HepG2 (cell line): Measurements from ENCODE around the gene ZNHIT1. TPM values are rescaled to one million over a fixed set of nuclear protein-coding genes. Genes with fewer than 3 reads are reported as not detected.

Source experiments
- CAMTA2 ChIP-seq: sonication (generic); formaldehyde crosslinking; IDR thresholded peaks from 2 replicates; pipeline ENCODE4 v1.4.0; 2020; ENCODE audit warnings: mild to moderate bottlenecking, missing genetic modification reagents, borderline replicate concordance
- E2F1 ChIP-seq: sonication (generic); formaldehyde crosslinking; IDR thresholded peaks from 2 replicates; pipeline ENCODE4 v1.5.0; 2020; ENCODE audit warnings: missing genetic modification reagents
- FOXP4 ChIP-seq: sonication (generic); formaldehyde crosslinking; IDR thresholded peaks from 2 replicates; pipeline ENCODE4 v1.4.0; 2020; ENCODE audit warnings: missing genetic modification reagents
- GATA4 ChIP-seq: sonication (generic); IDR thresholded peaks from 2 replicates; pipeline ENCODE4 v1.6.1; 2016; ENCODE audit warnings: antibody characterized with exemption, low read depth, borderline replicate concordance
- GFI1 ChIP-seq: sonication (generic); formaldehyde crosslinking; IDR thresholded peaks from 2 replicates; pipeline ENCODE4 v1.5.0; 2020; ENCODE audit warnings: missing genetic modification reagents, mild to moderate bottlenecking, borderline replicate concordance
- HDAC1 ChIP-seq: sonication (generic); formaldehyde crosslinking; IDR thresholded peaks from 2 replicates; pipeline ENCODE4 v1.5.1; 2020; ENCODE audit warnings: mild to moderate bottlenecking, missing genetic modification reagents
- MXD3 ChIP-seq: IDR thresholded peaks from 2 replicates; pipeline ENCODE4 v1.6.1; 2016; ENCODE audit warnings: mild to moderate bottlenecking, missing biosample characterization, missing genetic modification reagents
- NFKB2 ChIP-seq: sonication (generic); formaldehyde crosslinking; IDR thresholded peaks from 2 replicates; pipeline ENCODE4 v1.4.0; 2020; ENCODE audit warnings: missing genetic modification reagents, borderline replicate concordance
- RBM39 ChIP-seq: fragments of 200-400 bp; formaldehyde crosslinking; IDR thresholded peaks from one replicate; pipeline ENCODE4 v1.6.1; 2018; ENCODE audit warnings: antibody characterized with exemption, mild to moderate bottlenecking, low read depth, low read length; ENCODE audit not compliant: poor library complexity, severe bottlenecking
- SKI ChIP-seq: fragments of 450-650 bp; IDR thresholded peaks from one replicate; pipeline ENCODE4 v1.6.1; 2018; ENCODE audit warnings: mild to moderate bottlenecking; ENCODE audit not compliant: partially characterized antibody
- SNAI1 ChIP-seq: sonication (generic); formaldehyde crosslinking; IDR thresholded peaks from 2 replicates; pipeline ENCODE4 v1.5.0; 2020; ENCODE audit warnings: mild to moderate bottlenecking, missing genetic modification reagents, borderline replicate concordance
- SOX6 ChIP-seq, 2 experiments: fragments of 450-650 bp in 1 of 2; sonication (generic) in 1 of 2; formaldehyde crosslinking in 1 of 2; IDR thresholded peaks; 2 replicates each; pipeline versions ENCODE4 v1.4.0 to v1.6.1; 2017 to 2020; ENCODE audit warnings: antibody characterized with exemption in 1 of 2, mild to moderate bottlenecking in 1 of 2, missing genetic modification reagents in 1 of 2
- STAG1 ChIP-seq: sonication (generic); formaldehyde crosslinking; IDR thresholded peaks from 2 replicates; pipeline ENCODE4 v1.4.0; 2020; ENCODE audit warnings: missing genetic modification reagents
- TFDP1 ChIP-seq: IDR thresholded peaks from 2 replicates; pipeline ENCODE4 v1.6.1; 2016; ENCODE audit warnings: missing compliant biosample characterization, missing genetic modification reagents, borderline replicate concordance
- THAP9 ChIP-seq: sonication (generic); formaldehyde crosslinking; IDR thresholded peaks from 2 replicates; pipeline ENCODE4; 2020; ENCODE audit warnings: missing genetic modification reagents, mild to moderate bottlenecking, borderline replicate concordance
- ZNF329 ChIP-seq: sonication (generic); formaldehyde crosslinking; IDR thresholded peaks from 2 replicates; pipeline ENCODE4 v1.9.0; 2021; ENCODE audit warnings: low read depth, mild to moderate bottlenecking, missing genetic modification reagents
- ZNF660 ChIP-seq: sonication (generic); formaldehyde crosslinking; IDR thresholded peaks from 2 replicates; pipeline ENCODE4 v1.5.1; 2020; ENCODE audit warnings: mild to moderate bottlenecking, low read depth, missing genetic modification reagents, borderline replicate concordance
- ZNF780A ChIP-seq: sonication (generic); formaldehyde crosslinking; IDR thresholded peaks from 2 replicates; pipeline ENCODE4 v1.8.0; 2022; ENCODE audit warnings: mild to moderate bottlenecking, missing genetic modification reagents, moderate library complexity
- ZSCAN25 ChIP-seq: sonication (generic); formaldehyde crosslinking; IDR thresholded peaks from 2 replicates; pipeline ENCODE4 v1.8.0; 2022; ENCODE audit warnings: mild to moderate bottlenecking, missing genetic modification reagents
- polyA plus RNA-seq, 8 experiments: library from polyadenylated mRNA; depleted of rRNA in 3 of 8; stranded (reverse) in 7 of 8; unstranded in 1 of 8; fragments of >200 nt; fragmentation: Illumina TruSeq in 4 of 8; extraction: Trizol in 4 of 8; gene quantifications; 2 replicates each; pipeline versions ENCODE4 v1.2.1 to v1.2.3, GENCODE V29; 2011 to 2016; ENCODE audit warnings: low read depth in 4 of 8, missing spikeins in 1 of 8, mixed read lengths in 1 of 8; ENCODE audit not compliant: insufficient read depth in 1 of 8
- total RNA-seq, 5 experiments: library from RNA; depleted of rRNA; stranded (reverse); fragments of >200 nt; fragmentation: Illumina TruSeq; extraction: Trizol; gene quantifications; 2 replicates each; pipeline ENCODE4 v1.2.3, GENCODE V29; 2016; ENCODE audit warnings: low read depth in 1 of 5

Gene ZNHIT1
- total and polyA plus RNA-seq, 2 of the 13 experiments (the other 11 are each of a cell fraction or from before 2014, with no cell fraction given), result 32.5 to 64.5 TPM

- TF ChIP-seq MXD3 (CRISPR knock-in tag), result 0 out of 2 replicates have a peak, but pooled peaks have one; percentile 6
- TF ChIP-seq FOXP4 (CRISPR knock-in tag), result no peak
- peak; percentile 57; the same call in 1 of the 2 replicates for TF ChIP-seq TFDP1 (CRISPR knock-in tag)
- TF ChIP-seq GATA4, result peak; percentile 46; the same call in 1 of the 2 replicates
- peak; percentile 69; the same call in 1 of the 2 replicates for TF ChIP-seq GFI1 (CRISPR knock-in tag)
- TF ChIP-seq THAP9 (CRISPR knock-in tag), result peak; percentile 8; the same call in 1 of the 2 replicates
- 0 out of 2 replicates have a peak, but pooled peaks have one; percentile 91 for TF ChIP-seq NFKB2 (CRISPR knock-in tag)
- TF ChIP-seq ZSCAN25 (CRISPR knock-in tag), result 0 out of 2 replicates have a peak, but pooled peaks have one; percentile 24
- peak; percentile 56; the same call in 1 of the 2 replicates for TF ChIP-seq HDAC1 (CRISPR knock-in tag)
- TF ChIP-seq CAMTA2, result peak; percentile 81; the same call in 1 of the 2 replicates
- 0 out of 2 replicates have a peak, but pooled peaks have one; percentile 59 for TF ChIP-seq SNAI1 (CRISPR knock-in tag)
- TF ChIP-seq E2F1, result peak; percentile 37
- TF ChIP-seq SOX6 (IDR thresholded peaks at IDR 0.05), result no peak
- TF ChIP-seq SOX6 (CRISPR knock-in tag; IDR thresholded peaks at IDR 0.05), result peak; percentile 58
- peak; percentile 36 for TF ChIP-seq RBM39
- TF ChIP-seq STAG1, result no peak; the same call in 1 of the 2 replicates
- TF ChIP-seq ZNF660 (CRISPR knock-in tag), result no peak
- TF ChIP-seq ZNF329 (CRISPR knock-in tag), result no peak
- no peak for TF ChIP-seq ZNF780A (CRISPR knock-in tag)
- TF ChIP-seq SKI, result peak; percentile 43
These were observed 16.0 kb upstream of the ZNHIT1 start (continued) for GRCh38 chr7:101201695-101202602.
